HG03196 (cell line): ENCODE data around the gene SUMO3.

ENCODE experiments used
- ATAC-seq: cut with Tn5 transposase; IDR thresholded peaks from one replicate; pipeline ENCODE4 v1.9.1; 2021; ENCODE audit not compliant: unreplicated experiment

The SUMO3 gene

GRCh38 chr21:44780767-44781459 lies 36.9 kb downstream of the SUMO3 start:
- ATAC-seq, result no peak

DNA sequence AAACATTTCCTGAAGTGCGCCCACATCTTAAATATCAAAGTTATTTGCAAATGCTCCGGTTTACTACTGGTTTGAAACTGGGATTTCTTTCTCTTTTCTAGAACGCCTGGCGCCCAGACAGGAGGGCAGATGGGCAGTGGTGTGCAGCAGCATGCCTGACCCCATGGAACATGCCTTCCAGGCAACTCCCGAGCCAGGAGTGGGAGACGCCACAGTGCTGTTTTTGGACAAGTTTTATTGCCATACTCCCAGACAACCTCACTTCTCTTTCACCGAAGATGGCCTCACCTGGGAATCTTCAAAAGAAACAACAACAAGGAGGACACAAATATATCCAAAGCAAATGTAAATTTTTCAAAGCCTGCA lies 37.7 kb downstream of the SUMO3 start:
- ATAC-seq, result no peak

- ATAC-seq, result no peak
Observed at GRCh38 chr21:44779417-44780136, 38.3 kb downstream of the SUMO3 start.

DNA sequence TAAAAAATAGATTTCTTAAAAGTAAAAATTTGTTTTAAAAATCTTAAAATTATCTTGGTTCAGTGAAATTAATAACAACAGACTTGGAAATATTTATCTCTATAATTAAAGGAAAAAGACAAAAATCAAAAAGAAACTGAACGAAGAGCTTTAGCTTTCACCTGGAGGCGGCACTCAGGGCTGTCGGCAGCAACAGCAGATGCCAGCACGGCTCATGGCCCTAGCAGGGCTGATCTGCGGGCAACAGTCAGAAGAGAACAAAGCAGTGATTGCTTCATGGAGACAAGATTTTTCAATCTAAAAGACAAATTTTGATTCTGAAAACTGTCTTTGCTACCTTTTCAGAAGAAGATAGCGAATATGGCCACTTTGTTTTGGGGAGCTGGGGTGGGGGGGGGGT lies 38.9 kb downstream of the SUMO3 start:
- ATAC-seq, result no peak

GRCh38 chr21:44778499-44778911 lies 39.4 kb downstream of the SUMO3 start:
- no peak for ATAC-seq

- no peak for ATAC-seq
Observed at GRCh38 chr21:44778094-44778493, 39.8 kb downstream of the SUMO3 start.

GRCh38 chr21:44774972-44775371 lies 42.9 kb downstream of the SUMO3 start:
- ATAC-seq, result no peak

GRCh38 chr21:44773291-44773932 lies 44.5 kb downstream of the SUMO3 start:
- ATAC-seq, result no peak

GRCh38 chr21:44771896-44772525 lies 45.9 kb downstream of the SUMO3 start:
- no peak for ATAC-seq

DNA sequence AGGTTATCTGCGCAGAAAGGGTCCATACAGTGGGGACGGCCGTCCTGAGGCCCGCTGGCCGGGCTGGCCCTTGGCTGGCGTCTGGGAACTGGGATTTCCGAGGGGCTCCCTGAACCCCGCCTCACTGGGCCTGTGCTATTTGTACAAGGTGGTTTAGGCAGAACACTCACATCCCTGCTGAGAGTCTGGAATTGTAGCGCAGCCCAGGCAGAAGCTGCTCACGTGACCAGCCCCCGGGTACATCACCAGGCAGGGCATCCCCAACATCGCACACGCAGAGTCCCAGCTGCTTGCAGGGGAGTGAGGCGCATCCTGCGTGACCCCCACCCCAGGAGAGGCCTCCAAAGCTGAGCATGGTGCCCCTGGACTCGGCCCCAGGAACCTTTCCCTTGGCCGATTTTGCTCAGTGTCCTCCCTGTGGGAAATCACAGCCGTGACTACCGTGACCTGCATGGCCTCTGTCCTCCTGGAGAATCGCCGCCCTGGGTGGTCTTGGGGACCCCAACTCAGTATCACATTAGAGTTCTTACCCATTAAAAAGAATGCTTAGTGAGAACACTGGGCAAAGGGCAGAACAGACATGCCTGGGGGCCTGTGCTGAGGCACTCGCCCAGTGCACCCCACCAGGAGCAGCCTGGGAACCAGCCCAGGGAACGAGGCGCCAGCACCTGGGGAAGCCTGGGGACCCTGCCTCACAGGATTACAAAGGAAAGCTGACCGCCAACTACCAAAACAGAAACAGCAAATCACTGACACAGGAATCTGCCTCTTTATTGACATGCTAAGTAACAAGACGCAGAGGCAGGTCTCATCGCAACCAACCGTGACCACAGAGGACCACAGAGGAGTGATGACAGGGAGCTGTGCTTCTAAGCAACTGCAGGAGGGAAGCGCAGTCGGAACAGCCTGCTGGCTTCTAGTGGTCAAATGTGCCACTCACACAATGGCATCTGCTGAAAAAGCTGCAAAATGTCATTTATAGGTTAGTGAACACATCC lies 49.7 kb downstream of the SUMO3 start:
- ATAC-seq, result no peak

DNA sequence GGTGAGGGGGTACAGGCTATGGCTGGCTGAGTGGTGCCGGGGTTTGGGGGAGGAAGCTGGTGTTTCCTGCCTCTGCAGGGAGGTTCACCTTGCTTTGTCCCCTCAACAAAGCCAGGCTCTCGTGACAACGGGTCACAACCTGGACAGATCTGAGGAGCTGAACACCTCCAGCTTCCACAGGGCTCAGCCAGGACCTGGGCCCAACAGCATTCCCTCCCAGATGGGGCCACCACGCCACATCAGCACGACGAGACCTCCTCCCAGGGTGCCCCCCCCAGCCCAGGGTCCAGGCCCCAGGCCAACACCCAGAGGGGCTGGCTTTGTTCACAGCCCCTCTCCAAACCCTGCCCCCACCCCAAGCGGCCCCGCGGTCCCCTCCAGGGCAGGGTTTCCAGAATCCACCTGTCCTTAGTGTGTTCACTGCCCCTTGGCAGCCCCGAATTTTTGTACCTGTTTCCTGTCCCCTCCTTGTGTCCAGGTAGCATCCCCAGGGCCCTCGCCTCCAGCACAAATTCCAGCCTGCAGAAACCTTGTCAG lies 51.0 kb downstream of the SUMO3 start:
- no peak for ATAC-seq

DNA sequence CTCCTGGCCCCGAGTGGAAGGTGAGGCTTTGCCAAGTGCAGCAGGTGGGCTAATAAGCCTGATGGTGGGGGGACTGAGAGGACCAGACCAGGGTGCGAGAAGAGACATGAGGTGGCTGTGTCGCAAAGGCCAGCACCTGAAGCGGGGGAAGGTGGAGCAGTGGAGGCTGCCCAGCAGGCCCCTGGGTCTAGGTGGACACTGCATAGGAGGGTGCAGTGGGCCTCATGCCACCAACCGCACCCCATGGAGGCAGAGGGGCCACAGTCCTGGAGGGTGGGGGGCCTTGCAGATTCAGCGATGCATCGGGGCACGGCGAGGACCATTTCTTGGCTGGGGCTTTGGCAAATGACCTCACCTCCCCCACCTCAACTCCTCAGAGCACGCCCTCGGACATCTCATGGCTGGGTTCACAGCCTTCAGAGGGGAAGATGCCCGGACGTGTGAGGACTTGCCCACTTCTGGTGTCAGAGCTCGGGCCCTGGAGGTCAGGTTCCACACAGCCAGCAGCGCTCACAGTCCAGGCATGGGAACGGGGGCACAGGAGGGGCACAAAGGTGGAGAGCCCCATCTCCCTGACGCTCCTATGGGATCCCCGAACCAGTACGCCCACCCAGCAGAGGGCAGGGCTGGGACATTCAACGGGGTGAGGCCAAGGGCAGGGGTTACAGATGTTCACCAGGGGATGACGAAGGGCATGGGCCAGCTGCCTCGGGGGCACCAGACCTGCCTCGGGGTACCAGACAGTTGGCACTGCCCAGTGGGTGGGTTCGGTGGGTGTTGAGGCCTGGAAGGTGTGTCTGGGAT lies 51.6 kb downstream of the SUMO3 start:
- ATAC-seq, result no peak

DNA sequence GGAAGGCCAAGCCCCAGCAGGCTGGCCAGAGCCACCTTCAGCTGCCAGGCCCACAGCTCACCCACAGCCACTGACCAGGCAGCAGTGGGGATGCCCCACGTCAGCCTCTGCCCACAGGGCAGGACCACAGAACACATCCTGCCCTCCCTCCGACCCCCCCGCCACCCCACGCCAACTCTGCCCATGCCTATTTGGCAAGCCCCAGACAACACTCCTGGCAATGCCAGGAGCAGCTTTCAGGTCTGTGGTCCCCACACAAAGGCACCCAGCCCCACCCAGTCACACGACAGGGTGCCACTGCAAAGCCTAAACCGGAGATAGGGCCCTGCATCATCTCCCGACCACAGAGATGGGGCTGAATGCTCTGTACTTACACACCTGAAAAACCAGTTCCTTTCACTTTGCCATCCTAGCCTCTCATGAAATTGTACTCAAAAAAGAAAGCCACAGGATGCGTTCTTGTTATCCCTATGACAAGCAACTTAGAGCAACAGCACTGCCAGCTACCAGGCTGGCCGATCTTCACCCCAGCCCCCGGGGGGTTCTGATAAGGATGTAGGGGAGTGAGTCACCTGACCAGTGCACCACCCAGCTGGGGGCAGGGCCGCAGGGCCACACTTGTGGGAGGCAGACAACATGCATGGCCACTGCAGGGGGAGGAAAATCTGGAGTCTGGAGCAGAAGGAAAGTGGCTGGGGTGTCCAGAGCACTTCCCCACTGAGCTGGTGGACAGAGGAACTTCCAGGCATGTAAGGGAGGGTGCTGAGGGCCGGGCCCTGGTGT lies 52.4 kb downstream of the SUMO3 start:
- ATAC-seq, result no peak

- no peak for ATAC-seq
Observed at GRCh38 chr21:44764319-44765230, 53.3 kb downstream of the SUMO3 start.

DNA sequence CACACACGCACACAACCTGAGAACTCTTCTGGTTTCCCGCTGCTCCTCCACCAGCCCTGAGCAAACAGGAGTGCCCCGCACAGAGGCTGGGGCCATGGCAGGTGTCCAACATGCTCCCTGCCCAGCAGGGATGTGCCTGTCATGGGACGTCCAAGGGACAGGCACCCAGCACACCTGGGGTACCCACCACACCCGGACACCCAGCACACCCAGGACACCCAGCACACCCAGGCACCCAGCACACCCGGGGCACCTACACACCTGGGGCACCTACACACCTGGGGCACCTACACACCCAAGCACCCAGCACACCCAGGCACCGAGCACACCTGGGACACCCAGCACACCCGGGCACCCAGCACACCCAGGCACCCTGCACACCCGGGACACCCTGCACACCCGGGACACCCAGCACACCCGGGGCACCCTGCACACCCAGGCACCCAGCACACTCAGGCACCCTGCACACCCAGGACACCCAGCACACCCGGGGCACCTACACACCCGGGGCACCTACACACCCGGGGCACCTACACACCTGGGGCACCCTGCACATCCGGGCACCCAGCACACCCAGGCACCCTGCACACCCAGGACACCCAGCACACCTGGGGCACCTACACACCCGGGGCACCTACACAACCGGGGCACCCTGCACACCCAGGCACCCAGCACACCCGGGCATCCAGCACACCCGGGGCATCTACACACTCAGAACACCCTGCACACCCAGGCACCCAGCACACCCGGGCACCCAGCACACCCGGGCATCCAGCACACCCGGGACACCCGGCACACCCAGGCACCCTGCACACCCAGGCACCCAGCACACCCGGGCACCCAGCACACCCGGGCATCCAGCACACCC lies 54.2 kb downstream of the SUMO3 start:
- ATAC-seq, result no peak

GRCh38 chr21:44763050-44763378 lies 54.8 kb downstream of the SUMO3 start:
- no peak for ATAC-seq
